Body of pancreas (tissue), 4 donors: ENCODE measurements around the gene CCM2. TPM values are rescaled to one million over a fixed set of nuclear protein-coding genes. Genes with fewer than 3 reads are reported as not detected.

Experiments used
- ATAC-seq: fragments of 150-250 bp; one replicate; pipeline ENCODE4 v1.9.1; 2016
- DNase-seq, 4 donors: peaks; one replicate each; pipeline ENCODE4 v3.0.0-alpha.2; 2019
- H3K27ac ChIP-seq, 4 donors: fragments of 200-600 bp; sonication (generic); 1 replicate in 3 of 4; 2 replicates in 1 of 4; pipeline versions ENCODE4 v1.5.1 to v1.6.1; 2016 to 2019; ENCODE audit warnings: mild to moderate bottlenecking in 1 of 4, mixed read lengths in 1 of 4, moderate library complexity in 1 of 4
- H3K27me3 ChIP-seq, 2 donors: fragments of 200-600 bp; sonication (generic); one replicate each; pipeline ENCODE4 v1.6.0; 2016; ENCODE audit warnings: mild to moderate bottlenecking in 1 of 2
- H3K36me3 ChIP-seq, 2 donors: fragments of 200-600 bp; sonication (generic); replicated peaks in 1 of 2; 2 replicates each; pipeline ENCODE4 v1.5.1; 2016; ENCODE audit warnings: low read depth in 2 of 2; ENCODE audit not compliant: insufficient read depth in 1 of 2
- H3K4me1 ChIP-seq: fragments of 200-600 bp; sonication (generic); one replicate; pipeline ENCODE4 v1.6.0; 2016
- H3K4me3 ChIP-seq, 2 donors: fragments of 200-600 bp; sonication (generic); 1 replicate in 1 of 2; 2 replicates in 1 of 2; pipeline ENCODE4 v1.5.1; 2016 to 2019
- H3K9me3 ChIP-seq, 3 donors: fragments of 200-600 bp; sonication (generic); 1 replicate in 2 of 3; 2 replicates in 1 of 3; pipeline ENCODE4 v1.5.1; 2016
- CTCF ChIP-seq, 7 experiments: fragments of 450-650 bp in 4 of 7; fragments of 200-600 bp in 3 of 7; sonication (generic) in 3 of 7; IDR thresholded peaks; one replicate each; pipeline ENCODE4 v1.5.1; 2016 to 2019; ENCODE audit warnings: antibody characterized with exemption in 7 of 7
- POLR2A ChIP-seq, 3 donors: fragments of 450-650 bp; IDR thresholded peaks; one replicate each; pipeline ENCODE4 v1.6.1; 2016; ENCODE audit warnings: antibody characterized with exemption in 3 of 3, mild to moderate bottlenecking in 2 of 3
- WGBS, 2 donors: methylation state at CpG; one replicate each; pipeline ENCODE4 v1.1.5; 2017; 5-methylcytosine and 5-hydroxymethylcytosine counted together
- intact Hi-C: fragments of 100-400 bp; cut with DNase I; formaldehyde crosslinking; loops from one replicate; pipeline ENCODE4 v1.15.1; 2023
- total RNA-seq, 2 donors: library from RNA; depleted of rRNA; stranded (reverse); fragments of >200 nt; gene quantifications; one replicate each; pipeline ENCODE4 v1.1.0, GENCODE V29; 2016

Gene CCM2
- total RNA-seq, 2 donors from 2014 or later: 19.4 to 22.3 TPM

DNA sequence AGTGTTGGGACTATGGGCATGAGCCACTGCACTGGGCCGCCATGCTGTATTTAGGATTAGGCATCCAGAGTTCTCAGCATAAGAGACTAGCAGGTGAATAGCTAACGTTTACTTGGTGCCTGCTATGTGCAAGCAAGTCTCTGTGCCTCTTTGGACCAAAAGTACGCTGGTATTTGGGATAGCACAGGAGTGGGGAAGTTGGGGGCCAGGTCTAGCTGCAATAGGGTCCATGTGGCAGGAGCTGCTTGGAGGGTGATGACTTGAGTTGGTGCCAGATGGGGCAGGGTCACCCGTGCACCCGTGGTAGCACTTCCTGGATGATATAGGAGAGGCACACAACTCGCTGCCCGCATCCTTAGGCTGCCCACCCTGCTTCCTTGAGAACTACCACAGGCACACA lies 66.4 kb downstream of the CCM2 start:
- H3K27me3 ChIP-seq: no peaks in the 10 kb centered on the region
- 82 to 89% methylated on average over 7 of the region's 7 CpGs for WGBS, 2 donors
- TF ChIP-seq CTCF (IDR thresholded peaks at IDR 0.05): no peak
- no peak for TF ChIP-seq POLR2A (IDR thresholded peaks at IDR 0.05)
- no peak overlapping the region for H3K4me3 ChIP-seq
- H3K36me3 ChIP-seq: peaks cover 0 to 2% of the 10 kb centered on the region in 2 donors
- intact Hi-C loops: no loop called here
- H3K9me3 ChIP-seq: no peaks in the 10 kb centered on the region
- no peak overlapping the region for H3K27ac ChIP-seq
- H3K4me1 ChIP-seq: no peaks in the 10 kb centered on the region
- no peak for DNase-seq
- no peak for ATAC-seq

GRCh38 chr7:45067582-45067981 lies 67.6 kb downstream of the CCM2 start:
- 93 to 100% methylated on average over 3 of the region's 3 CpGs for WGBS, 2 donors
- no peak overlapping the region for H3K4me3 ChIP-seq
- H3K36me3 ChIP-seq: peaks cover 0 to 2% of the 10 kb centered on the region in 2 donors
- no peaks in the 10 kb centered on the region for H3K27me3 ChIP-seq
- intact Hi-C loops: no loop called here
- no peaks in the 10 kb centered on the region for H3K4me1 ChIP-seq
- no peaks in the 10 kb centered on the region for H3K9me3 ChIP-seq
- ATAC-seq: no peak
- H3K27ac ChIP-seq: no peak overlapping the region
- DNase-seq: no peak
- TF ChIP-seq POLR2A (IDR thresholded peaks at IDR 0.05) (no peak), CTCF (IDR thresholded peaks at IDR 0.05) (no peak)

GRCh38 chr7:45068236-45069023 lies 68.4 kb downstream of the CCM2 start:
- intact Hi-C loops: no loop called here
- no peaks in the 10 kb centered on the region for H3K27me3 ChIP-seq
- no peaks in the 10 kb centered on the region for H3K9me3 ChIP-seq
- no peak for ATAC-seq
- H3K4me3 ChIP-seq: no peak overlapping the region
- no peaks in the 10 kb centered on the region for H3K4me1 ChIP-seq
- WGBS, 2 donors: 90 to 92% methylated on average over 11 to 14 of the region's 15 CpGs
- H3K27ac ChIP-seq: no peak overlapping the region
- TF ChIP-seq CTCF (IDR thresholded peaks at IDR 0.05) (no peak), POLR2A (IDR thresholded peaks at IDR 0.05) (no peak)
- no peak for DNase-seq
- peaks cover 0 to 9% of the 10 kb centered on the region in 2 donors for H3K36me3 ChIP-seq

DNA sequence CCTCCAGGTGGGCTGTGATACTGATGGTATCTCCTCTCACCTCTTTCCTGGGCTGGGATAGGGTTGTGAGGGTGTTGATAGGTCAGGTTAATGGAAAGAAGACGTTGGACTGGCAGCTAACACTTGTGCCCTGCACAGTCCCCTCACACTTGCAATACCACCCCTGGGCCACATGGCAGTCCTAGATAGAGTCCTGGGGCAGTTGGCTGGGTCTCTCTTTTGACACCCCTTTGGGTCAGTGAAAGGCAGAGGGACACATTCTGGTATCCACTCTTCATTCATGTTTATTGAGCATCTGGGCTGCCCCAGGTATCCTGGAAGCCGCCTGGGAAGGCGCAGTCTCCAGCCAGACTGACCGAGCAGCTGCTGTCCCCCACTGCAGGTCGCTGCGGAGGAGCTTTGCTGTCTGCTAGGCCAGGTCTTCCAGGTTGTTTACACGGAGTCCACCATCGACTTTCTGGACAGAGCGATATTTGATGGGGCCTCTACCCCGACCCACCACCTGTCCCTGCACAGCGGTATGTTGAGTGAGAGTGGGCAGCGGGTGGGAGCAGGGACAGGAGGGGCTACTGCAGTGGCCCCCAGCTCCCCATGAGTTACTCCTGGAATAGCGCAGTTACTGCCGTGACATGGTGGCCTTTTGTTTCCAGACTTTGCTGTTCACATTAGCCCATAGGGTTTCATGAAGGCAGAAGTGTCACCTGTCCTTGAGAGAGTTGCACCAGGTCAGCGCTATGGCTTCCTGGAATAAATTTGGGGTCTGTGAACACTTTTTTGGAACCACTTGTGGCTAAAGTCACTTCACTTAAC lies 69.6 kb downstream of the CCM2 start:
- peaks cover 0 to 12% of the 10 kb centered on the region in 2 donors for H3K36me3 ChIP-seq
- intact Hi-C loops: no loop called here
- no peak for DNase-seq

More for the DNA sequence above, 69.6 kb downstream of the CCM2 start:
- Histone ChIP-seq H3K4me1 (no peaks in the 10 kb centered on the region), H3K27ac (no peak overlapping the region), H3K27me3 (no peaks in the 10 kb centered on the region), H3K9me3 (no peaks in the 10 kb centered on the region), H3K4me3 (no peak overlapping the region)
- no peak for ATAC-seq
- TF ChIP-seq CTCF (IDR thresholded peaks at IDR 0.05): no peak
- no peak for TF ChIP-seq POLR2A (IDR thresholded peaks at IDR 0.05)
- 89 to 93% methylated on average over 13 to 15 of the region's 15 CpGs for WGBS, 2 donors
